ENCODE data around the gene SPN.
"Not testable (repeated sequence)": the region's sequence is repeated elsewhere in the genome, so short reads cannot be mapped to it uniquely, and the experiment has no call there.

SPN gene

GRCh38 chr16:29705030-29705429 is 42.0 kb downstream of the SPN start:
- Histone ChIP-seq H3K18ac (ENCODE audit: low read length) (no peak overlapping the region), H3K27ac (ENCODE audit: low read depth, low read length) (no peak overlapping the region), H3K79me1 (ENCODE audit: low read length) (no peaks in the 10 kb centered on the region), H4K12ac (ENCODE audit: low read depth, low read length) (no peak overlapping the region), H3K9me3 (ENCODE audit: insufficient read depth, low read depth, low read length) (peaks cover 2% of the 10 kb centered on the region), H4K91ac (ENCODE audit: low read depth, low read length) (no peak overlapping the region), H3K4me3 (ENCODE audit: low read depth, low read length) (no peak overlapping the region), H3K27me3 (ENCODE audit: insufficient read depth, low read length) (no peaks in the 10 kb centered on the region), H3K14ac (ENCODE audit: low read length) (no peak overlapping the region), H3K4me1 (ENCODE audit: control insufficient read depth in 1 of 2, insufficient read depth in 2 of 2, low read length in 2 of 2) (peaks cover 0 to 4% of the 10 kb centered on the region in 2 experiments), H2AFZ (ENCODE audit: insufficient read depth, low read length, poor library complexity) (no peak overlapping the region), H2AK5ac (ENCODE audit: low read length) (no peak overlapping the region), H3K4ac (ENCODE audit: low read depth, low read length) (no peak overlapping the region), H3K36me3 (ENCODE audit: control insufficient read depth in 1 of 2, insufficient read depth in 2 of 2, low read length in 2 of 2) (no peaks in the 10 kb centered on the region), H2BK12ac (ENCODE audit: low read length) (no peak overlapping the region), H3K23ac (ENCODE audit: low read length) (no peak overlapping the region), H2BK120ac (ENCODE audit: insufficient read depth, low read length, poor library complexity) (no peak overlapping the region), H3K79me2 (ENCODE audit: control insufficient read depth, insufficient read depth, low read length, poor library complexity) (no peaks in the 10 kb centered on the region), H3K4me2 (ENCODE audit: low read length) (no peak overlapping the region), H3K9ac (ENCODE audit: low read length) (no peak overlapping the region), H2BK5ac (ENCODE audit: low read depth, low read length, poor library complexity) (no peak overlapping the region), H4K8ac (ENCODE audit: low read depth, low read length) (no peak overlapping the region)
- WGBS (ENCODE audit: extremely low coverage, insufficient coverage, insufficient read length): no CpG with 5 or more reads among the region's 2 CpGs
- DNase-seq: no peak

GRCh38 chr16:29707160-29707559 is 44.1 kb downstream of the SPN start:
- WGBS (ENCODE audit: extremely low coverage, insufficient coverage, insufficient read length): no CpG with 5 or more reads among the region's 1 CpG
- H2AK5ac ChIP-seq (ENCODE audit: low read length); H3K18ac ChIP-seq (ENCODE audit: low read length); H3K4ac ChIP-seq (ENCODE audit: low read depth, low read length); H3K4me1 ChIP-seq (ENCODE audit: control insufficient read depth in 1 of 2, insufficient read depth in 2 of 2, low read length in 2 of 2); H3K36me3 ChIP-seq (ENCODE audit: control insufficient read depth in 1 of 2, insufficient read depth in 2 of 2, low read length in 2 of 2); H3K79me2 ChIP-seq (ENCODE audit: control insufficient read depth, insufficient read depth, low read length, poor library complexity); H4K91ac ChIP-seq (ENCODE audit: low read depth, low read length); H3K27ac ChIP-seq (ENCODE audit: low read depth, low read length); H3K23ac ChIP-seq (ENCODE audit: low read length); H3K14ac ChIP-seq (ENCODE audit: low read length); DNase-seq; H4K12ac ChIP-seq (ENCODE audit: low read depth, low read length); H3K4me3 ChIP-seq (ENCODE audit: low read depth, low read length); H2AFZ ChIP-seq (ENCODE audit: insufficient read depth, low read length, poor library complexity); H3K9ac ChIP-seq (ENCODE audit: low read length); H2BK12ac ChIP-seq (ENCODE audit: low read length); H4K8ac ChIP-seq (ENCODE audit: low read depth, low read length); H3K79me1 ChIP-seq (ENCODE audit: low read length); H2BK120ac ChIP-seq (ENCODE audit: insufficient read depth, low read length, poor library complexity); H3K4me2 ChIP-seq (ENCODE audit: low read length); H2BK5ac ChIP-seq (ENCODE audit: low read depth, low read length, poor library complexity); H3K27me3 ChIP-seq (ENCODE audit: insufficient read depth, low read length); H3K9me3 ChIP-seq (ENCODE audit: insufficient read depth, low read depth, low read length): not testable (repeated sequence)

- Histone ChIP-seq H3K4ac (ENCODE audit: low read depth, low read length) (no peak overlapping the region), H4K12ac (ENCODE audit: low read depth, low read length) (no peak overlapping the region)
- no peak for DNase-seq
Measured at GRCh38 chr16:29708917-29709600, 46.0 kb downstream of the SPN start.

GRCh38 chr16:29709657-29710056 is 46.6 kb downstream of the SPN start:
- DNase-seq; H3K4me3 ChIP-seq (ENCODE audit: low read depth, low read length); H3K27me3 ChIP-seq (ENCODE audit: insufficient read depth, low read length); H4K91ac ChIP-seq (ENCODE audit: low read depth, low read length); H3K27ac ChIP-seq (ENCODE audit: low read depth, low read length); H2AFZ ChIP-seq (ENCODE audit: insufficient read depth, low read length, poor library complexity); H3K79me1 ChIP-seq (ENCODE audit: low read length); H2BK120ac ChIP-seq (ENCODE audit: insufficient read depth, low read length, poor library complexity); H2AK5ac ChIP-seq (ENCODE audit: low read length); H2BK5ac ChIP-seq (ENCODE audit: low read depth, low read length, poor library complexity); H3K23ac ChIP-seq (ENCODE audit: low read length); H4K12ac ChIP-seq (ENCODE audit: low read depth, low read length); H3K18ac ChIP-seq (ENCODE audit: low read length); H4K8ac ChIP-seq (ENCODE audit: low read depth, low read length); H3K36me3 ChIP-seq (ENCODE audit: control insufficient read depth in 1 of 2, insufficient read depth in 2 of 2, low read length in 2 of 2); H3K4ac ChIP-seq (ENCODE audit: low read depth, low read length); H3K79me2 ChIP-seq (ENCODE audit: control insufficient read depth, insufficient read depth, low read length, poor library complexity); H3K9ac ChIP-seq (ENCODE audit: low read length); H3K14ac ChIP-seq (ENCODE audit: low read length); H3K9me3 ChIP-seq (ENCODE audit: insufficient read depth, low read depth, low read length); H3K4me1 ChIP-seq (ENCODE audit: control insufficient read depth in 1 of 2, insufficient read depth in 2 of 2, low read length in 2 of 2): not testable (repeated sequence)
- Histone ChIP-seq H3K4me2 (ENCODE audit: low read length) (peak overlapping the region; percentile 33), H2BK12ac (ENCODE audit: low read length) (peak overlapping the region; percentile 38)
- no CpG with 5 or more reads among the region's 6 CpGs for WGBS (ENCODE audit: extremely low coverage, insufficient coverage, insufficient read length)

More at GRCh38 chr16:29708917-29709600, 46.0 kb downstream of the SPN start:
- Histone ChIP-seq H2BK12ac (ENCODE audit: low read length) (peak overlapping the region; percentile 38), H3K36me3 (ENCODE audit: control insufficient read depth in 1 of 2, insufficient read depth in 2 of 2, low read length in 2 of 2) (no peaks in the 10 kb centered on the region), H3K79me1 (ENCODE audit: low read length) (no peaks in the 10 kb centered on the region), H2AFZ (ENCODE audit: insufficient read depth, low read length, poor library complexity) (no peak overlapping the region), H3K27ac (ENCODE audit: low read depth, low read length) (no peak overlapping the region), H3K14ac (ENCODE audit: low read length) (no peak overlapping the region), H3K79me2 (ENCODE audit: control insufficient read depth, insufficient read depth, low read length, poor library complexity) (no peaks in the 10 kb centered on the region), H3K9me3 (ENCODE audit: insufficient read depth, low read depth, low read length) (no peaks in the 10 kb centered on the region), H3K4me2 (ENCODE audit: low read length) (peak overlapping the region; percentile 33), H3K4me1 (ENCODE audit: control insufficient read depth in 1 of 2, insufficient read depth in 2 of 2, low read length in 2 of 2) (peaks cover 2 to 3% of the 10 kb centered on the region in 2 experiments), H2AK5ac (ENCODE audit: low read length) (no peak overlapping the region), H3K23ac (ENCODE audit: low read length) (no peak overlapping the region), H2BK120ac (ENCODE audit: insufficient read depth, low read length, poor library complexity) (no peak overlapping the region), H4K91ac (ENCODE audit: low read depth, low read length) (no peak overlapping the region), H3K18ac (ENCODE audit: low read length) (no peak overlapping the region), H2BK5ac (ENCODE audit: low read depth, low read length, poor library complexity) (no peak overlapping the region), H3K4me3 (ENCODE audit: low read depth, low read length) (no peak overlapping the region), H3K9ac (ENCODE audit: low read length) (no peak overlapping the region), H3K27me3 (ENCODE audit: insufficient read depth, low read length) (no peaks in the 10 kb centered on the region), H4K8ac (ENCODE audit: low read depth, low read length) (no peak overlapping the region)
- no CpG with 5 or more reads among the region's 16 CpGs for WGBS (ENCODE audit: extremely low coverage, insufficient coverage, insufficient read length)

Measured in trophoblast cell (in vitro differentiated cells and primary cell).